ENCODE results near the gene NAA20. TPM values are rescaled to one million over a fixed set of nuclear protein-coding genes. Genes with fewer than 3 reads are reported as not detected.

NAA20 gene
- total and polyA plus RNA-seq, 2 of the 13 experiments (the other 11 are each of a cell fraction or from before 2014, with no cell fraction given): 81.9 to 82.8 TPM

DNA sequence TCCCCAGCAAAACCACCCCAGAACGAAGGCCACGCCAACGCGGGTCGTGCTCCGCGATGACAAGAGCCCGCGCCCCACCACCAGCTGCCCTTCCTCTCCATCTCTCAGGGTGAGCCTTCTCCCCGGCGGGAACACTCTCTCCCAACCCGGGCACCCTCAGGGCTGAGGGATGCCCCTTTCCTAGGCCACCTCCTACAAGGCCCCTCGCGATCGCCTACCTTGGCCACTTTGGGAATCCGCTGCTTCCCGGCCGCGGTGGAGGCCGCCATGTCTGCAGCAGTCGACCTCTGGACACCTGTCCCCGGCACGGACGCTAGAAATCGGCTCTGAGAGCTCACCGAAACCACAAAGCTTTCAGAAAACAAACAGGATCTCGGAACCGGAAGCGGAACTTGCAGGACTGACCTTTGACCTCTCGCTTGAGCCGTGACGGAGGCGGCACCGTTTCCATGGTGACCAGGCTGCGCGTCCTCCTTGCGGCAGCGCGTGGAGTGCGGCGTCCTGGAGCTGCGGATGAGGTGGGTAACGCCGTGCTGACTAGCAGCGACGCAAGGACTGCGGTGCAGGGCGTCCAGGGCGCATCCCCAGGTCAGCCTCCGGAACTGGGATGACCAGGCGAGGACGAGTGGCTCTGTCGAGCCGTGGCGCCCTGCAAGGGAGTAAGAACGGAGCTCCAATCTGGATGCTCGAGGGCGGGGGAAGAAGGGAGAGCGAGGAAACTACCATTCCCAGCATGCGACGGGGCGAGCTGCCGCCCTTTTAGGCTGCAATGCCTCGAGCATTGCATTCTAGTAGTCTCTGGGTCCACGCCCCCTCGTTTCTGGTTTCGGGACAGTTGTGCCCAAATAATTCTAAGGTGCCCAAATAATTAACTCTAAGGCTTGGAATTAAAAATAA is 35.2 kb downstream of the NAA20 start, which contains the start of the genes CFAP61 and CRNKL1 (continued):
- peak; percentile 96; the same call in 1 of the 2 replicates for TF ChIP-seq ZNF598 (CRISPR knock-in tag; IDR thresholded peaks at IDR 0.05; ENCODE audit: borderline replicate concordance)
- peak; percentile 81 for TF ChIP-seq MIER2 (CRISPR knock-in tag; IDR thresholded peaks at IDR 0.05)
- TF ChIP-seq FIP1L1 (IDR thresholded peaks at IDR 0.05; ENCODE audit: borderline replicate concordance, insufficient read depth, low read depth, low read length): 0 out of 2 replicates have a peak, but pooled peaks have one; percentile 82
- peak; percentile 57; the same call in 1 of the 2 replicates for TF ChIP-seq NFATC3 (CRISPR knock-in tag; IDR thresholded peaks at IDR 0.05)
- TF ChIP-seq, protein P1, sequence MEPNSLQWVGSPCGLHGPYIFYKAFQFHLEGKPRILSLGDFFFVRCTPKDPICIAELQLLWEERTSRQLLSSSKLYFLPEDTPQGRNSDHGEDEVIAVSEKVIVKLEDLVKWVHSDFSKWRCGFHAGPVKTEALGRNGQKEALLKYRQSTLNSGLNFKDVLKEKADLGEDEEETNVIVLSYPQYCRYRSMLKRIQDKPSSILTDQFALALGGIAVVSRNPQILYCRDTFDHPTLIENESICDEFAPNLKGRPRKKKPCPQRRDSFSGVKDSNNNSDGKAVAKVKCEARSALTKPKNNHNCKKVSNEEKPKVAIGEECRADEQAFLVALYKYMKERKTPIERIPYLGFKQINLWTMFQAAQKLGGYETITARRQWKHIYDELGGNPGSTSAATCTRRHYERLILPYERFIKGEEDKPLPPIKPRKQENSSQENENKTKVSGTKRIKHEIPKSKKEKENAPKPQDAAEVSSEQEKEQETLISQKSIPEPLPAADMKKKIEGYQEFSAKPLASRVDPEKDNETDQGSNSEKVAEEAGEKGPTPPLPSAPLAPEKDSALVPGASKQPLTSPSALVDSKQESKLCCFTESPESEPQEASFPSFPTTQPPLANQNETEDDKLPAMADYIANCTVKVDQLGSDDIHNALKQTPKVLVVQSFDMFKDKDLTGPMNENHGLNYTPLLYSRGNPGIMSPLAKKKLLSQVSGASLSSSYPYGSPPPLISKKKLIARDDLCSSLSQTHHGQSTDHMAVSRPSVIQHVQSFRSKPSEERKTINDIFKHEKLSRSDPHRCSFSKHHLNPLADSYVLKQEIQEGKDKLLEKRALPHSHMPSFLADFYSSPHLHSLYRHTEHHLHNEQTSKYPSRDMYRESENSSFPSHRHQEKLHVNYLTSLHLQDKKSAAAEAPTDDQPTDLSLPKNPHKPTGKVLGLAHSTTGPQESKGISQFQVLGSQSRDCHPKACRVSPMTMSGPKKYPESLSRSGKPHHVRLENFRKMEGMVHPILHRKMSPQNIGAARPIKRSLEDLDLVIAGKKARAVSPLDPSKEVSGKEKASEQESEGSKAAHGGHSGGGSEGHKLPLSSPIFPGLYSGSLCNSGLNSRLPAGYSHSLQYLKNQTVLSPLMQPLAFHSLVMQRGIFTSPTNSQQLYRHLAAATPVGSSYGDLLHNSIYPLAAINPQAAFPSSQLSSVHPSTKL (CRISPR knock-in tag; IDR thresholded peaks at IDR 0.05): peak; percentile 74
- no peak for TF ChIP-seq PRPF4 (IDR thresholded peaks at IDR 0.05; ENCODE audit: low read depth, low read length, poor library complexity, severe bottlenecking)
- TF ChIP-seq GATA4 (IDR thresholded peaks at IDR 0.05; ENCODE audit: borderline replicate concordance, low read depth): peak; percentile 65; the same call in 1 of the 2 replicates
- no peak for TF ChIP-seq MZF1 (CRISPR knock-in tag; IDR thresholded peaks at IDR 0.05; ENCODE audit: borderline replicate concordance)
- TF ChIP-seq ZNF577 (CRISPR knock-in tag; IDR thresholded peaks at IDR 0.05; ENCODE audit: borderline replicate concordance, low read depth): no peak
- TF ChIP-seq AGO2 (optimal IDR thresholded peaks at IDR 0.05; ENCODE audit: low read depth, low read length): peak; percentile 83
- TF ChIP-seq, protein P2, sequence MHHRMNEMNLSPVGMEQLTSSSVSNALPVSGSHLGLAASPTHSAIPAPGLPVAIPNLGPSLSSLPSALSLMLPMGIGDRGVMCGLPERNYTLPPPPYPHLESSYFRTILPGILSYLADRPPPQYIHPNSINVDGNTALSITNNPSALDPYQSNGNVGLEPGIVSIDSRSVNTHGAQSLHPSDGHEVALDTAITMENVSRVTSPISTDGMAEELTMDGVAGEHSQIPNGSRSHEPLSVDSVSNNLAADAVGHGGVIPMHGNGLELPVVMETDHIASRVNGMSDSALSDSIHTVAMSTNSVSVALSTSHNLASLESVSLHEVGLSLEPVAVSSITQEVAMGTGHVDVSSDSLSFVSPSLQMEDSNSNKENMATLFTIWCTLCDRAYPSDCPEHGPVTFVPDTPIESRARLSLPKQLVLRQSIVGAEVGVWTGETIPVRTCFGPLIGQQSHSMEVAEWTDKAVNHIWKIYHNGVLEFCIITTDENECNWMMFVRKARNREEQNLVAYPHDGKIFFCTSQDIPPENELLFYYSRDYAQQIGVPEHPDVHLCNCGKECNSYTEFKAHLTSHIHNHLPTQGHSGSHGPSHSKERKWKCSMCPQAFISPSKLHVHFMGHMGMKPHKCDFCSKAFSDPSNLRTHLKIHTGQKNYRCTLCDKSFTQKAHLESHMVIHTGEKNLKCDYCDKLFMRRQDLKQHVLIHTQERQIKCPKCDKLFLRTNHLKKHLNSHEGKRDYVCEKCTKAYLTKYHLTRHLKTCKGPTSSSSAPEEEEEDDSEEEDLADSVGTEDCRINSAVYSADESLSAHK (CRISPR knock-in tag; IDR thresholded peaks at IDR 0.05; ENCODE audit: borderline replicate concordance): peak; percentile 85
- peak; percentile 97 for TF ChIP-seq DMAP1 (CRISPR knock-in tag; IDR thresholded peaks at IDR 0.05)
- TF ChIP-seq PHF8 (CRISPR knock-in tag; IDR thresholded peaks at IDR 0.05): peak; percentile 100
- TF ChIP-seq ZNF431 (CRISPR knock-in tag; IDR thresholded peaks at IDR 0.05; ENCODE audit: borderline replicate concordance, low read depth): 0 out of 2 replicates have a peak, but pooled peaks have one; percentile 78
- TF ChIP-seq, protein P3, sequence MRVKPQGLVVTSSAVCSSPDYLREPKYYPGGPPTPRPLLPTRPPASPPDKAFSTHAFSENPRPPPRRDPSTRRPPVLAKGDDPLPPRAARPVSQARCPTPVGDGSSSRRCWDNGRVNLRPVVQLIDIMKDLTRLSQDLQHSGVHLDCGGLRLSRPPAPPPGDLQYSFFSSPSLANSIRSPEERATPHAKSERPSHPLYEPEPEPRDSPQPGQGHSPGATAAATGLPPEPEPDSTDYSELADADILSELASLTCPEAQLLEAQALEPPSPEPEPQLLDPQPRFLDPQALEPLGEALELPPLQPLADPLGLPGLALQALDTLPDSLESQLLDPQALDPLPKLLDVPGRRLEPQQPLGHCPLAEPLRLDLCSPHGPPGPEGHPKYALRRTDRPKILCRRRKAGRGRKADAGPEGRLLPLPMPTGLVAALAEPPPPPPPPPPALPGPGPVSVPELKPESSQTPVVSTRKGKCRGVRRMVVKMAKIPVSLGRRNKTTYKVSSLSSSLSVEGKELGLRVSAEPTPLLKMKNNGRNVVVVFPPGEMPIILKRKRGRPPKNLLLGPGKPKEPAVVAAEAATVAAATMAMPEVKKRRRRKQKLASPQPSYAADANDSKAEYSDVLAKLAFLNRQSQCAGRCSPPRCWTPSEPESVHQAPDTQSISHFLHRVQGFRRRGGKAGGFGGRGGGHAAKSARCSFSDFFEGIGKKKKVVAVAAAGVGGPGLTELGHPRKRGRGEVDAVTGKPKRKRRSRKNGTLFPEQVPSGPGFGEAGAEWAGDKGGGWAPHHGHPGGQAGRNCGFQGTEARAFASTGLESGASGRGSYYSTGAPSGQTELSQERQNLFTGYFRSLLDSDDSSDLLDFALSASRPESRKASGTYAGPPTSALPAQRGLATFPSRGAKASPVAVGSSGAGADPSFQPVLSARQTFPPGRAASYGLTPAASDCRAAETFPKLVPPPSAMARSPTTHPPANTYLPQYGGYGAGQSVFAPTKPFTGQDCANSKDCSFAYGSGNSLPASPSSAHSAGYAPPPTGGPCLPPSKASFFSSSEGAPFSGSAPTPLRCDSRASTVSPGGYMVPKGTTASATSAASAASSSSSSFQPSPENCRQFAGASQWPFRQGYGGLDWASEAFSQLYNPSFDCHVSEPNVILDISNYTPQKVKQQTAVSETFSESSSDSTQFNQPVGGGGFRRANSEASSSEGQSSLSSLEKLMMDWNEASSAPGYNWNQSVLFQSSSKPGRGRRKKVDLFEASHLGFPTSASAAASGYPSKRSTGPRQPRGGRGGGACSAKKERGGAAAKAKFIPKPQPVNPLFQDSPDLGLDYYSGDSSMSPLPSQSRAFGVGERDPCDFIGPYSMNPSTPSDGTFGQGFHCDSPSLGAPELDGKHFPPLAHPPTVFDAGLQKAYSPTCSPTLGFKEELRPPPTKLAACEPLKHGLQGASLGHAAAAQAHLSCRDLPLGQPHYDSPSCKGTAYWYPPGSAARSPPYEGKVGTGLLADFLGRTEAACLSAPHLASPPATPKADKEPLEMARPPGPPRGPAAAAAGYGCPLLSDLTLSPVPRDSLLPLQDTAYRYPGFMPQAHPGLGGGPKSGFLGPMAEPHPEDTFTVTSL (CRISPR knock-in tag; IDR thresholded peaks at IDR 0.05; ENCODE audit: borderline replicate concordance): 0 out of 2 replicates have a peak, but pooled peaks have one; percentile 4
